Measurements from ENCODE around the gene SRCAP.
A peak's percentile ranks its signal among the peaks of the same experiment; 100 is the strongest.
"Not testable (repeated sequence)": the region's sequence is repeated elsewhere in the genome, so short reads cannot be mapped to it uniquely, and the experiment has no call there.

Gene SRCAP

DNA sequence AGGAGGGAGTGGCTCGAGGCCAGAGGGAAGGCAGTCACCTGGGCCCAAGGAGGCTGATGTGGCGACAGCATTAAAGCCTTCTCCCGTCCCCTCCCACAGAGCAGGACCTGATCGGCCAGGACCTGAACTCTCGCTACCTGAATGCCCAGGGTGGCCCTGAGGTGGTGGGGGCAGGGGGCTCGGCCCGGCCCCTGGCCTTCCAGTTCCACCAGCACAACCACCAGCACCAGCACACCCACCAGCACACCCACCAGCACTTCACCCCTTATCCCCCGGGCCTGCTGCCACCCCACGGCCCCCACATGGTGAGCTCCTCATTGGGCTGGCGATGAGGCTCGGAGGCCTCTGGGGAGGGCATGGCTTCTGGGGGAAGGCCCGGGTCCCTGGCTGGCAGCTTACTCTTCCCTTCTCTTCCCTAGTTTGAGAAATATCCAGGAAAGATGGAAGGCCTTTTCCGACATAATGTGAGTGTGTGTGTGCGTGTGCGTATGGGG lies 34.3 kb upstream of the SRCAP start:
- DNase-seq = no peak

DNA sequence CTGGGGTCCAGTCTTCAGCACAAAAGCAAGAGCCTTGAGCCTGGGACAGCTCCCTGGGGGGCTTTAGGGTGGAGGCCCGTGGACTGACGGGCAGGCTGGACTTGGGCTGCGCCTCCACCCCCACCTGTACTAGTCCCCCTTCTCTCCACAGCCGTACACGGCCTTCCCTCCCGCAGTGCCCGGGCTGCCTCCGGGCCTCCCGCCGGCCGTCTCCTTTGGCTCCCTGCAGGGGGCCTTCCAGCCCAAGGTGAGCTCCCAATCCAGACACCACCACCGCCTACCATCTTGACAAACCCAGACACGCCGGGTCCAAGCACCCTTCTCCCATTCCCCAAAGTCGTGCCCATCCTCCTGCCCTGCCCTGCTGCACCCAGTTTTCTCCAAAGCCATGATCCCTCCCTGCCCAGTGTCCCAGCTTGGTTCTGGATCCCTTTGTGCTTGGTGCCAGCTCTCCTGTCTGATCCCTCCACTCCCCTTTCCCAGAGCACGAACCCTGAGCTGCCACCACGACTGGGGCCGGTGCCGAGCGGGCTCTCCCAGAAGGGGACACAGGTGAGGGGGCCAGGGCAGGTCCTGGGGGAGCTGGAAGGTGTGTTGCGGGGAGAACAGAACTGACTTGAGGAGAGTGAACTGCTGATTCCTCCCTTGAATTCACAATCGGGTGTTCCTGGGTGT lies 33.7 kb upstream of the SRCAP start:
- no peak for DNase-seq

DNA sequence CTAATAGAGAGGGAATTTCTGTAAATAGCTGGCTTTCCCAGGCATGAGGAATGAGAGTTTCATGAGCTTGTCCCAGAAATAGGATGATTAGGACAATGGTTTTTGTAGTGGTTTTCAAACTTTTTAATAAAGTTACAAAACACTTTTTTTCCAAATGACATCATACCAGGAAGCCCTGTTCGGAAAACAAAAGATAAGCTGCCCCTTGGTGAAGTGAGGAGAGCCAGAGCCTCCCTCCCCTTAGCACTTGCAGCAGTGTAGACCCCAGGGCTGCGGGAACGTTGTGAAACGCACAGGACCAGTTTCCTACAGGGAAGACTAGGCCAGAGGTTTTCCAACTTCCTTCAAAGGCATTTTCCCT lies 33.2 kb upstream of the SRCAP start:
- DNase-seq = no peak

DNA sequence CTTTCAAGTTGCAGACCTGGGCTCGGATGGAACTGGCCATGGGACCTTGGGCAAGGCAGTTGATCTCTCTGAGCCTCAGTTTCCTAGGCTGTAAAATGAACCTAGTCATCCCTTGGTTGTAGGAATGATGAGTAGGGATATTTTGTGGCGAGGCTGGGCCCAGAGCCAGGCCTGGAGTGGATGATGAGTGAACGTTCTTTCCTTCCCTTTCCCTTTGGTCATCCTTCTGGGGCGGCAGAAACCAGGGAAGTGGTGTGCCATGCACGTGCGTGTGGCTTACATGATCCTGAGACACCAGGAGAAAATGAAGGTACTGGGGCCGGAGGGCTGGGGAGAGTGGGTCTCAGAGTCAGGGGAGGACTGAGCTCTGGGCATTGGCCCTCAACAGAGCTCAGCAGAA lies 32.3 kb upstream of the SRCAP start:
- no peak for DNase-seq

DNA sequence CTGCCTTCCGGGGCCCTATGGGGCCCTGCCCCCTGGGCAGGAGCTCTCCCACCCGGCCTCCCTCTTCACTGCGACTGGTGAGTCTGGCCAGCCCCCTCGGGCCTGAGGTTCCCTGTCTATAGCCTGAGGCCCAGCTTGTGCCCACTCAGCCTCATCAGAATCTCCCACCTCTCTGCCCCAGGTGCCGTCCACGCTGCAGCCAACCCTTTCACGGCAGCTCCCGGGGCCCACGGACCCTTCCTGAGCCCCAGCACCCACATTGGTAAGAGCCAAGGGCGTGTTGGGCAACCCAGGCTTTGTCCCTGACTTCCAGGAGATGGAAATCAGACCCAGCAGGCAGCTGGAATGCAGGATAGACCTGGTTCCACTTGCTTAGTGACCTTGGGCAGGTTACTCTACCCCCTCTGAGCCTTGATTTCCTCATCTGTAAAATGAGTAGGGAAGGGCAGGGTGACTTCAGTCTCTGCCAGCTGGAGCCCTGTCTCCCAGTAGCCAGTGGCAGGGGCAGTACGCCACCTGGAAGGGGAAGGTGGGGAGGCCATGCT lies 31.5 kb upstream of the SRCAP start:
- DNase-seq = no peak

DNA sequence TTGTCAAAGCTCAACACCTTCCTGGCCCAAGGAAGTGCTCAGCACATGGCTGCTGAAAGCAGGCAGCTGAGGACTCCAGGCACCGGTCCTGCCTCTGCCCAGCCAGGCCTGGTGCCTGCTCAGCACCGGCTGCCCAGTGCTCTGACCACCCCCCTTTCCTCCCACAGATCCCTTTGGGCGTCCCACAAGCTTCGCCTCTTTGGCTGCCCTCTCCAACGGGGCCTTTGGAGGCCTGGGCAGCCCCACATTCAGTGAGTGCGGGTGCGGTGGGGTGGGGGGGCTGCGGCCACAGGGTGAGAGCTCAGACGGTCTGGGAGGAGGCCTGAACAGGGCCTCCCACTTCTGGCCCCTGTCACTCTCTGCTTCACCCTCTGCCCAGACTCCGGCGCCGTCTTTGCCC lies 30.6 kb upstream of the SRCAP start:
- DNase-seq = no peak

DNA sequence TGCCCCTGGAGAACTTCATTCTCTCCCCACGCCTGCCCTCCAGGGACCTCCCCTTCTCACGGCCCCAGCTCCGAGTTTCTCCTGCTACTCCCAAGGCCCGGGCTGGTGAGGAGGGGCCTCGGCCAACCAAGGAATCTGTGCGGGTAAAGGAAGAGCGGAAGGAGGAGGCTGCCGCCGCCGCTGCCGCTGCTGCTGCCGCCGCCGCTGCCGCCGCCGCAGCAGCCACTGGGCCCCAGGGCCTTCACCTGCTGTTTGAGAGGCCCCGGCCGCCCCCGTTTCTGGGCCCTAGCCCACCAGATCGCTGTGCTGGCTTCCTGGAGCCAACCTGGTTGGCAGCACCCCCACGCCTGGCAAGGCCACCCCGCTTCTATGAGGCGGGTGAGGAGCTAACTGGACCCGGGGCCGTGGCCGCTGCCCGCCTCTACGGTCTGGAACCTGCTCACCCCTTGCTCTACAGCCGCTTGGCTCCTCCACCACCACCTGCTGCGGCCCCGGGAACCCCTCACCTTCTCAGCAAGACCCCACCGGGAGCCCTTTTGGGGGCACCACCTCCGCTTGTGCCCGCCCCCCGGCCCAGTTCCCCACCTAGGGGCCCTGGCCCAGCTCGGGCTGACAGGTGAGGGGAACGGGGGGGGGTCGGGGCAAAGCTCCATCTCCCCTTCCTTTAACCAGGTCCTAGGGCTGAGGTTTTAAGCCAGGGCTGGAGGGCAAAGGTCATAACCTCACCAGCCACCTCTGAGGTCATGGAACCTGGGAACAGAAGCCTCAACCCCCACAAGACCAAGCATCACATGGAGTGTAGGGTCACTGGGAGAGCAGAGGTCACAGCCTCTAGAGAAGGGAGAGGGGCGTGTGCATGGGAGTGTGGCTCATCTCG lies 29.7 kb upstream of the SRCAP start:
- DNase-seq = no peak

DNA sequence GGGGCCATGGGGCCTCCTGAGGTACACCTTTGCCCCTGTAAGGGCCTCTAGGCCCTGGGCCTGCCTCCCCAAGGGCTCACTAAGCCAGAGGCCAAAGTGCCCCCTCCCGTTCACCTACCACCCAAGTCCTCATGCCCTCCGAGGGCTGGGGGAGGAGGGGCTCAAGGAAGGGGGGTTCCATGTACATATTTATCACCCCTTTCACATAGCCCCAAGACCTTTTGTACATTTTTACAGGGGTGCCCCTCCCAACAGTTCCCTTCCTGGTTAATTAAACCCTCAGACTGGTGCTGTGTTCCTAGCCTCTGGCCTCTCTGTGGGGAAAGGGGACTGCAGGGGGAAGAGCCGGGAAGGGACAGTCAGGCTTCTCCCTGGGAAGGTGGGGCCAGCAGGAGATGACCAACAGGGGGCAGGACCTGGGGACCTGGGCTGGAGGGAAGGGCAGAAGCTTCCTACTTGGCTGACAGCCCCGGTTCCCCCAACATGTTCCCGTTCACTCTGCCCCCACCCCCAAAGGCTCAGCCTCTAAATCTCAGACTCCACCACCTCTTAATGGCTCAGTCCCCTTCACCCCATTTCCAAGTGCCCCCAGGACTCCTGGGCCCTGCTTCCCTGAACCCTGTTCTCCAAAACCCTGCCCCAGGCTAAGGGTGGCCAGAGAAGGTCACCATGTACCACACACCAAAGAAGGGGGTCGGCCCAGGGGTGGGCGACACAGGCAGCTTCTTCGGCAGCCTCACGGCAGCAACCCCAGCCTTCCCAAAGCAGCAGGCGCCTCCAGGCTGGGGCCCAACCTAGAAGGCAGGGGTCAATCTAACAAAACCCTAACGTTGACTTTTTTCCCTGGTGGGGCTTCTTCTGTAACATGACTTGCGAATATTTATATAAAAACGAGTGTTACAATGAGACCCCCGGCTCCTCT lies 28.8 kb upstream of the SRCAP start:
- DNase-seq = no peak

DNA sequence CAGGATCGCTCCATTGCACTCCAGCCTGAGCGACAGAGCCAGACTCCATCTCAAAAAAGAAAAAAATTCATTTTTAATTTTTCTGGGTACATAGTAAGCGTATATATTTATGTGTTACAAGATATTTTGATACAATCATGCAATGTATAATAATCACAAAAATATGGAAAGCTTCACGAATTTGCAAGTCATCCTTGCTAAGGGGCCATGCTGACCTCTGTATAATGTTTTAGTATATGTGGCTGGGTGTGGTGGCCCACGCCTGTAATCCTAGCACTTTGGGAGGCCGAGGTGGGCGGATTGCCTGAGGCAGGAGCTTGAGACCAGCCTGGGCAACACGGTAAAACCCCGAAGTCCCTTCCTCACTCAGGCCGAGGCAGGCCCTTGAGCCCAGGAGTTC lies 23.8 kb upstream of the SRCAP start:
- DNase-seq = no peak

DNA sequence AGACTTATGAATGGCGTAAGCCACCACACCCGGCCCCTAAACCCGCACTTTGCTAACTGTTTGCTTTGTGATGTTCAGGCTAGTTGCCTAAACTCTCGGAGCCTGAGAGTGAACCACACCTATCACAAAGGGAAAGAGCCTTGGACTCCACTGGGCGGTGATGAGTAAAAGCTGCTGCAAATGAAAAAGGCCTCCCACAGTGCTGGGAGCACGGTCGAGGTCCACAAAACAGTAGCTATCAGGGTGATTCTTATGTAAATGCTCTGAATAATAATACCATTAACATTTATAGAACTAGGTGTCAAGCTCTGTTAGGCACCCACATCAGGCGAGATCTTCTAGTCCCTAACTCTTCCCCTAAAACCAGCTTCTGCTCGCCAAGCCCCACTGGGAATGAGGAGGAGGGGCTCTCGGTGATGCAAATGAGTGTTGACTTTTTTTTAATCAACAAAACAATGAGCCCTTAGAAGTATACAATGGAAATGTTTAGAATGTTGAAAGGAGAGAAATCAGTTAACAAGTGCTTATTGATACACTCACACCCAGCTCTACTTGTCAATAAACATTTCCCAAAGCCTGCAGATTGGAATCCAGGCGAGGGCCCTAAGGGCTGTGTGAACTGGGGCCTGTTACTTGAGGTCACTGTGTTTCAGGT lies 20.9 kb upstream of the SRCAP start:
- peak; percentile 15 to 32 for DNase-seq

DNA sequence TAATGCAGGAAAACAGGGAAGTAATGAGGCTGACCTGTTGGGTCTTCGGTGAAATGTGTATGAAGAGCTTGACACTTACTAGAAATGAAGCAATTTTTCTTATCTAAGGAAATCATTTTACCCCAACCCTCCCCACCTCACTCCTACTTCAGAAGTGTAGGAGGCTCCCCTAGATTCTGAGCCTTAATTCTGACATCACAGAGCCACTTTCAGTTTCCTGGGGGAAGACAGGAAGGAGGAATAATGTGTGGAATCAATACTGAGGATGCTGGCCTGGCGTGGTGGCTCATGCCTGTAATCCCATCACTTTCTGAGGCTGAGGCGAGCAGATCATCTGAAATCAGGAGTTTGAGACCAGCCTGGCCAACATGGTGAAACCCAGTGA lies 20.4 kb upstream of the SRCAP start:
- DNase-seq = no peak

DNA sequence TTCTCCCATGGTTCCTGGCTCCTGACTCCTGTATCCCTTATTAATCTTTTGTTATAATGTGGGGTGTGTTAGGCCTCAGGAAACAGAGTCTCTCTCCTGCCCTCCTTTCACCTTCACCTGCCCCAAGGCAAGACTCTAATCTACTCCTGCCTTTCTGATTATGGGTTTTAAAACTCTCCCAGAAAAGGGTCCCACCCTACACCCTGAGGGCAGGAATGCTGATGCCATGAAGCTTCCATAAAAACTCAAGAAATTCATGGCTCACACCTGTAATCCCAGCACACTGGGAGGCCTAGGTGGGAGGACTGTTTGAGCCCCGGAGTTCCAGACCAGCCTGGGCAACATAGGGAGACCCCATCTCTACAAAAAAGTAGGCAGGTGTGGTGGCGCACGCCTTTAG lies 18.6 kb upstream of the SRCAP start:
- DNase-seq = no peak

DNA sequence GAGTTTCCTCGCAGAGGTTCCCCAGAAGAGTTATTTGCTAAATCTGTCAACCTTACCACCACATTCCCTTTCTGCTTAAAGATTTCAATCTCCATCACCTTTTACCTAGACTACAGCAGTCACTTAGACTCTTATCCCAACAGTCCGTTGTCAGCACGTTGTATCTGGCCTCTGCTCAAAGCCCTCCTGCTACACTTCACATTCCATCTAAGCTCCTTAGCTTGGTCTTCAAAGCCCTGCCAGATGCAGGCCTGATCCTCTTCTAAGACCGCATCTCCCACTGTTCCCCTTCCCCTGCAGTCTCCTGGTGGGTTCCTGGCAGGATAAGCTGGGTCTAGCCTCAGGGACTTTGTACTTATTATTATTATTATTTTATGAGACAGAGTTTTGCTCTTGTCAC lies 10.3 kb upstream of the SRCAP start:
- no peak for DNase-seq

DNA sequence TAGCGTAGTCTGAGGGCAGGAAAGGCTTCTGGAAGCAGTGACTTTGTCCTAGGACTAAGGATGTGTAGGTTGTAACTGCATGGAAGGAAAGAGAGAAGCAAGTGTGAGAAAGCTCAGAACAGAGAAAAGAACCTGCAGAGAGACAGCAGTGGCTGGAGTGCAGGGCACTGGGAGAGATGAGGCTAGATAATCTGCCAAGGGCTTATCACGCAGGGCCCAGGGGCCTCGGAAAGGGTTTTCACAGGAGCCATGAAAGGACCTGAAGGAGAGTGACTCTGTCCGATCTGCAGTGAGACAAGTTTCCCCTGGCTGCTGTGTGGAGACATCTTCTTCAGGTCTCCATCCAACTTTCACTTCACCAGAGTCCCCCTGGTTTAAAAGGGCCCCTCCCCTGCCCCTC lies 7.1 kb upstream of the SRCAP start:
- peak; percentile 54 to 72 for DNase-seq

DNA sequence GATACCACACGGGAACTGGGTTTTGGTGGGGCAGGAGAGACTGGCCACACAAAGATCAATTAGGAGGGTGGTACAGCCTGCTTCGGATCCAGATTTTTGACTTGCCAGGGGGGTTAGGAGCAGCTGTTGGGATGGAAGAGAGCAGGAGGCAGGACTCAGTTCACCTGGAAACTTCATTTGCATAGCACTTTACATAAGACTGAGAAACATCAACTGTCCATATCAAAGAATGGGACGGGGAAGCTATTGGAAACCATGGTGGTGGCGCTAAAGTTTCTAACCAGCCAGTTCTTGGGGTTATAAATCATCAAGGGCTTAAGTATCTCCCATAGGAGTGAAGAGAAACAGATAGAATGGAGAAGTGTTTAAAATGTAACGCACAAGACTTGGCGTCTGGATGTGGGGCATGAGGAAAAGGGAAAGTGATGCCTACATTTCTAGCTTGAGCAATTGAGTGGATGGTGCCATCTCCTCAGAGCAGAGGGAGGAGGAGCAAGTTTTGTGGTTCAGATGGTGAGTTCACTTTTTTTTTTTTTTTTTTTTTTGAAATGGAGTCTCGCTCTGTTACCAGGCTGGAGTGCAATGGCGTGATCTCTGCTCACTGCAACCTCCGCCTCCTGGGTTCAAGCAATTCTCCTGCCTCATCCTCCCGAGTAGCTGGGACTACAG lies 6.4 kb upstream of the SRCAP start:
- peak; percentile 77 to 90 for DNase-seq

DNA sequence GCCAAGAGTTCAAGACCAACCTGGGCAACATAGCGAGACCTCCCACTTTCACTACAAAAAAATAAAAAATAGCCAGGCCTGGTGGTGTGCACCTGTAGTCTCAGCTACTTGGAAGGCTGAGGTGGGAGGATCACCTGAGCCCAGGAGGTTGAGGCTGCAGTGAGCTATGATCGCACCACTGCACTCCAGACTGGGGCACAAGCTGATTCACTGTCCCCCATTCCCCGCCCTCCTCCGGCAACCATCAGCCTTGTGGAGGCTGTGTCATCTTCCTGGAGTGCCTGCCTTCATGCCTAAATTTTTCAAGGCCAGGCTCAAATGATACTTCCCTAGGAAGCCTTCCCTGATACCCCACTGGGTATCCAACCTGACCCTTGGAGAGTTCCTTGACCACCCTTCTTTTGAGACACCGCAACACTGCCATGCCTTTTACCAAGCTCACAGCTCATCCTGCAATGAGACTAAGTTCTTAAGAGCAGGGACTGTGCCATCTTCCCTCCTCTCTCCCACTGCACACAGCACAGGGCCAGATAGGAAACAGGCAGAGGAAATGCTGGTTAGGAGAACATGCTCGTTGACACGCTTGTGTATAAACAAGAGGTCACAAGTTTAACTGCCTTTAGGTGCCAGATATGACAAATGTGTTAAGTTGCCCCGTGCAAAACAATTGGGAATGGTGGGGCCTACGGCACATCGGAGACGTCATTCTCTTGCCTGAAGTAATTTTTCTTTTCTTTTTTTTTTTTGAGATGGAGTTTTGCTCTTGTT lies 3.9 kb upstream of the SRCAP start:
- no peak for DNase-seq

DNA sequence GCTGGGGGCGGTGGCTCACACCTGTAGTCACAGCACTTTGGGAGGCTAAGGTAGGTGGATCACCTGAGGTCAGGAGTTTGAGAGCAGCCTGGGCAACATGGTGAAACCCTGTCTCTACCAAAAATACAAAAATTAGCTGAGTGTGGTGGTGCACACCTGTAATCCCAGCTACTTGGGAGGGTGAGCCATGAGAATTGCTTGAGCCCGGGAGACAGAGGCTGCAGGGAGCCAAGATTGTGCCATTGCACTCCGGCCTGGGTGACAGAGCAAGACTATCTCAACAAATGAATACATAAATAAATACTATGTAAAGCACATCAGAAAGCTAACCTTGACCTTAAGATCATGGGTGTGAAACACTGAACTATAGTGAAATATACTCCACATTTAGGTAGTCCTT lies 2.3 kb upstream of the SRCAP start:
- DNase-seq = not testable (repeated sequence)

DNA sequence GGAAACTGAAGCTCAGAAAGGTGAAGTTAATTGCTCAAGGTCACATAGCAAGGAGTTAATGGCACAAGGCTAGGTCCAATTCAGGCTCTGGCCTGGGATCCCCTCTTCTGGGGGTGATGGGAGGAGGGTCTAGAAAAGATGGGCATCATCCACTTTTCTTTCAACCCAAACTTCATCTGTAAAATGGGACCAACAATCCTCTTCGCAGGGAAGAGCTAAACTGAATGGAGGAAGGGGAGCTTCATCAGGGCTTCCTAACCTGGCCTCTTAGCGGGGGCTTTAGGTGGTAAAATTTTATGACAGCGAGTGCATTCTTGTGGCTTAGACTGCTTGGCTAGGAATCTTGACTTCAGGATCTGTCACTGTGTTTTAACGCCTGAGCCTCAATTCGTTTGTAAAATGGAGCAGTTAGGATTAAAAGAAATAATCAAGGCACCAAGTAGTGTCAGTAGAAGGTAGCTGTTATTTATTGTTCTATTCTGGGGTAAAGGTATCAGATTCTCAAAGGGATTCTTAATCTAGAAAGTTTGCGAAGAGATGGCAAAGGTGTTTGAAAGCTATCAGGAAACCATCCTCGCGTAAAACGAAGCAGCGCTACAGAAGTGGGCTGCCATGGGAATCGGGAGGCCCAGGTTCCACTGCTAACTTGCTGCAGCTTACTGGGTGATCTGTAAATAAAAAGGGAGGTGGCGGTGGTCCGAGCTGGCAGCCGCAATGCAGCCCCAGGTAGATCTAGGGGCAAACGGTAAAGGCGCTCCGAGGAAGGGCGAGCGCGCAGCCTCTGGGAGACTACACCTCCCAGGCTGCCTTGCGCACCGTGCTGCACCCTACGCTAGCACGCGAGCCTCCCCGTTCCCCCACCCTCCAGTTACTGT lies 1.5 kb upstream of the SRCAP start:
- peak in 1 of 2 experiments; percentile 22 for DNase-seq

DNA sequence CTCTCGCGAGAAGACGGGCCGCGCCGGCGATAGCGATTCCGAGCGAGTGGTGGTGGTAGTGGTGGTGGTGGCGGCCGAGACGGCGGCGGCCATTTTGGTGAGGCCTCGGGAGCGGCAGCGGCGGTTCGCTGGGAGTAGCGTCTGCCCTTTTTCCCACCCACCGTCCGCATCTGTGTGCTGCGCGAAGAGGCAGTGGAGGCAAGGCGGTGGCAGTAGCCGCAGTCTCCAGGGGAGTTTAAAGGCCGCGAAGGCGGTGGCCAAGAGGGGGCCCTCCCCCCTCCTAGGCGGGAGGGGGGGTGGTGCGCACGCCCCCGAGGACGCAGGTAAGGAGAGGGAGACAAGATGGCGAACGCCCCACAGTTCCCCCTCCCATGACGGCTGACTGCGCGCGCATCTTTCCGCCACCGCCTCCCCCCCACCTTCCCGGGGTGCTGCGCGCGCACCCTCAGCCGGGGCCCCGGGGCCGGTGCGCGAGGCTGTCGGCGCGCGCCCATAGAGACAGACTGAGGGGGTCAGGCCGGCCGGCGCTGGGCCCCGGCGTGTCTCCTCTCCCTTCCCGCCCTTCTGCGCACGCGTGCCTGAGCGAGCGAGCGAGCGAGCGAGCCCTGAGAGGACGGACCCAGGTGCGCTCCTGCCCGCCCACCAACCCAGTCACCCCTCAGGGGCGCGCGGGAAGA lies 694 bp upstream of the SRCAP start:
- peak; percentile 92 to 98 for DNase-seq
